Measurements from ENCODE around the gene GLI3. TPM values are rescaled to one million over a fixed set of nuclear protein-coding genes. Genes with fewer than 3 reads are reported as not detected.

The GLI3 gene
- polyA plus RNA-seq, 1 of the 3 experiments (the other 2 are of a cell fraction), result 0.08 TPM

DNA sequence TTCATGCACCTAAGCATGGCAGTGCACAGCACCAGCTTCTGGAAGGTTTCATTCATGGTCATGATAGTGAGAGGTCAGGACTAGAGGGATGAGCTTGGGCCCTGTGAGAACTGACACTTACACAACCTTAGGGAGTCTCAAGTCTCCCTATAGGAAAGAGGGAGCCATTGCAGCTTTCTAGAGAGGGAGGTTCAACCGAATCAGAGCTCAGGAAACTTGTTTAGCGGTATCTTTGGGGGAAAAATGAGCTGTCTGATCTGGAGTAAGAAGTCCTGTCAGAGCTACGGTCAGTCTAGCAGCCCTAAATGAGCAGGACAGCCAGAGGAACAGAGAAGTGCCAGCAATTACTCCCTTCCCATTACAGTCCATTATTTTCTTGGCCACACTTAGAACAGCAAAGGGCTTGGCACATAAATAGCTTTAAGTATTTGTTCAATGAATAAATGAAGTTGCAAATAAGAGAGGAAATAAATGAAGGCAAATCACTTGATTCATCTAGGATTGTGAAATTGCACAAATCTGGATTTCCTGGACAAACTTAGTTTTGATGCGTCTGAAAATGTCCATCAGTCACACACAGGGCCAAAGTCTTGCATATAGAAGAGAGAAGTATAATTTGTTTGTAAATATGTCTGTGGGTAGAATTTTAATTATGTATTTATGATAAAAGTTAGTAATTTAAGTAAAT lies 262.0 kb downstream of the GLI3 start (continued):
- TF ChIP-seq CTCF (IDR thresholded peaks at IDR 0.05), result no peak; the same call in 1 of the 2 replicates

DNA sequence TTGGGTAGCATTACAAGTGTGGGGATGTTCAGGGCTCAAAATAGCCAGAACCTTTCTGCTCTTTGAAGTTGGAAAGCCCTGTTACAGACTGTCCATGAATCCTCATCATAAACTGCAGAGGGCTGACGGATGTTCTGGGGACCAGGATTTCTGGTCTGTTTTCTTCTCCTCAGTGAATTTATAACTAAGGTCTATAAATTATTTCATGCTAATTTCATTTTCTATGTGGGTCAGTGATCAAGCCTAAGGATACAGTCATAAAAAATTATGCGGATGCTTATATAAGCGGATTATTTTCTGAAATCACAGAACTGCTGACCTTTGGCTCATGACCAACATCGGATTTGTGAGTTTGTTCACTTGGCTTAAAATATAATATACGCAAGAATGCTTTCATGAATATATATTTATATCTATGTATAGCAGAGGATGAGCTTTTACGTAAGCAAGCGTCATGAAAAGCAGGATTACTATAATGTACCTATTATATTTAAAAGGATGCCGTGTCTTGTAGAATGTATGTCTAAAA lies 263.7 kb downstream of the GLI3 start:
- no peak overlapping the region for H3K9ac ChIP-seq
- H3K4me1 ChIP-seq (ENCODE audit: control insufficient read depth in 1 of 2, insufficient read depth in 2 of 2, low read depth in 1 of 2, low read length in 1 of 2), result no peaks in the 10 kb centered on the region
- H3K9me3 ChIP-seq, result no peaks in the 10 kb centered on the region
- H3K9me2 ChIP-seq, result no peaks in the 10 kb centered on the region
- no peak overlapping the region for H2AFZ ChIP-seq (ENCODE audit: low read depth)
- H3F3A ChIP-seq (replicated peaks; ENCODE audit: insufficient read depth), result no peaks in the 10 kb centered on the region
- no peaks in the 10 kb centered on the region for H3K36me3 ChIP-seq (replicated peaks in 1 of 2; ENCODE audit: control insufficient read depth in 1 of 2, insufficient read depth in 2 of 2, low read length in 1 of 2)
- H3K4me3 ChIP-seq (ENCODE audit: low read depth in 2 of 2, low read length in 1 of 2), result no peak overlapping the region
- DNase-seq, result no peak
- TF ChIP-seq TAF1 (IDR thresholded peaks at IDR 0.05; ENCODE audit: borderline replicate concordance, low read depth, low read length) (no peak), JUND (IDR thresholded peaks at IDR 0.05) (no peak), SMC3 (IDR thresholded peaks at IDR 0.05; ENCODE audit: low read depth, low read length) (no peak), FOXM1 (IDR thresholded peaks at IDR 0.05; ENCODE audit: low read depth) (no peak), ZBTB33 (IDR thresholded peaks at IDR 0.05; ENCODE audit: borderline replicate concordance, low read depth) (no peak), FOXJ3 (CRISPR knock-in tag; IDR thresholded peaks at IDR 0.05) (no peak), CHD2 (IDR thresholded peaks at IDR 0.05; ENCODE audit: low read length, partially characterized antibody) (no peak), EP300 (IDR thresholded peaks at IDR 0.05; ENCODE audit: borderline replicate concordance in 1 of 2, low read depth in 1 of 2, low read length in 1 of 2) (no peak), RAD21 (IDR thresholded peaks at IDR 0.05; ENCODE audit: low read length) (no peak), TCF12 (IDR thresholded peaks at IDR 0.05) (no peak), RCOR1 (IDR thresholded peaks at IDR 0.05; ENCODE audit: low read length) (no peak), POLR2AphosphoS5 (IDR thresholded peaks at IDR 0.05; ENCODE audit: low read depth, low read length) (no peak), USF1 (IDR thresholded peaks at IDR 0.05; ENCODE audit: borderline replicate concordance, low read depth) (no peak), FOSL2 (IDR thresholded peaks at IDR 0.05; ENCODE audit: borderline replicate concordance, low read depth) (no peak), ELF1 (IDR thresholded peaks at IDR 0.05) (no peak), YY1 (IDR thresholded peaks at IDR 0.05; ENCODE audit: low read depth) (no peak)
- TF ChIP-seq, protein P1, sequence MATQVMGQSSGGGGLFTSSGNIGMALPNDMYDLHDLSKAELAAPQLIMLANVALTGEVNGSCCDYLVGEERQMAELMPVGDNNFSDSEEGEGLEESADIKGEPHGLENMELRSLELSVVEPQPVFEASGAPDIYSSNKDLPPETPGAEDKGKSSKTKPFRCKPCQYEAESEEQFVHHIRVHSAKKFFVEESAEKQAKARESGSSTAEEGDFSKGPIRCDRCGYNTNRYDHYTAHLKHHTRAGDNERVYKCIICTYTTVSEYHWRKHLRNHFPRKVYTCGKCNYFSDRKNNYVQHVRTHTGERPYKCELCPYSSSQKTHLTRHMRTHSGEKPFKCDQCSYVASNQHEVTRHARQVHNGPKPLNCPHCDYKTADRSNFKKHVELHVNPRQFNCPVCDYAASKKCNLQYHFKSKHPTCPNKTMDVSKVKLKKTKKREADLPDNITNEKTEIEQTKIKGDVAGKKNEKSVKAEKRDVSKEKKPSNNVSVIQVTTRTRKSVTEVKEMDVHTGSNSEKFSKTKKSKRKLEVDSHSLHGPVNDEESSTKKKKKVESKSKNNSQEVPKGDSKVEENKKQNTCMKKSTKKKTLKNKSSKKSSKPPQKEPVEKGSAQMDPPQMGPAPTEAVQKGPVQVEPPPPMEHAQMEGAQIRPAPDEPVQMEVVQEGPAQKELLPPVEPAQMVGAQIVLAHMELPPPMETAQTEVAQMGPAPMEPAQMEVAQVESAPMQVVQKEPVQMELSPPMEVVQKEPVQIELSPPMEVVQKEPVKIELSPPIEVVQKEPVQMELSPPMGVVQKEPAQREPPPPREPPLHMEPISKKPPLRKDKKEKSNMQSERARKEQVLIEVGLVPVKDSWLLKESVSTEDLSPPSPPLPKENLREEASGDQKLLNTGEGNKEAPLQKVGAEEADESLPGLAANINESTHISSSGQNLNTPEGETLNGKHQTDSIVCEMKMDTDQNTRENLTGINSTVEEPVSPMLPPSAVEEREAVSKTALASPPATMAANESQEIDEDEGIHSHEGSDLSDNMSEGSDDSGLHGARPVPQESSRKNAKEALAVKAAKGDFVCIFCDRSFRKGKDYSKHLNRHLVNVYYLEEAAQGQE (IDR thresholded peaks at IDR 0.05; ENCODE audit: low read depth, low read length), result no peak
- TF ChIP-seq, protein P2, sequence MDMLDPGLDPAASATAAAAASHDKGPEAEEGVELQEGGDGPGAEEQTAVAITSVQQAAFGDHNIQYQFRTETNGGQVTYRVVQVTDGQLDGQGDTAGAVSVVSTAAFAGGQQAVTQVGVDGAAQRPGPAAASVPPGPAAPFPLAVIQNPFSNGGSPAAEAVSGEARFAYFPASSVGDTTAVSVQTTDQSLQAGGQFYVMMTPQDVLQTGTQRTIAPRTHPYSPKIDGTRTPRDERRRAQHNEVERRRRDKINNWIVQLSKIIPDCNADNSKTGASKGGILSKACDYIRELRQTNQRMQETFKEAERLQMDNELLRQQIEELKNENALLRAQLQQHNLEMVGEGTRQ (IDR thresholded peaks at IDR 0.05; ENCODE audit: borderline replicate concordance, low read depth, low read length), result no peak
- WGBS (ENCODE audit: low lambda C conversion rate), result 23% methylated on average over 8 of the region's 8 CpGs
- peaks cover 45% of the 10 kb centered on the region for H3K27me3 ChIP-seq (ENCODE audit: insufficient read depth)
- no peaks in the 10 kb centered on the region for H3K79me2 ChIP-seq (ENCODE audit: insufficient read depth)
- no peak overlapping the region for H3K4me2 ChIP-seq
- no peak overlapping the region for H3K27ac ChIP-seq (ENCODE audit: low read depth in 2 of 2, low read length in 1 of 2)
- H4K20me1 ChIP-seq (ENCODE audit: insufficient read depth), result no peaks in the 10 kb centered on the region
- CTCF ChIA-PET, result interaction anchor here (3.8 to 5.3 kb wide), 2 partner anchors 30 to 33 kb away, joined by 13 to 26 read pairs; no protein-coding TSS in a partner anchor
- POLR2A ChIA-PET, result no interaction called here

Data from SK-N-SH (cell line).